ENCODE measurements around the gene AMN. TPM values are rescaled to one million over a fixed set of nuclear protein-coding genes. Genes with fewer than 3 reads are reported as not detected.

The AMN gene
- total and polyA plus RNA-seq, 9 of the 15 experiments (the other 6 are each of a cell fraction or from before 2014, with no cell fraction given): 0.04 to 0.14 TPM; not detected in 7

DNA sequence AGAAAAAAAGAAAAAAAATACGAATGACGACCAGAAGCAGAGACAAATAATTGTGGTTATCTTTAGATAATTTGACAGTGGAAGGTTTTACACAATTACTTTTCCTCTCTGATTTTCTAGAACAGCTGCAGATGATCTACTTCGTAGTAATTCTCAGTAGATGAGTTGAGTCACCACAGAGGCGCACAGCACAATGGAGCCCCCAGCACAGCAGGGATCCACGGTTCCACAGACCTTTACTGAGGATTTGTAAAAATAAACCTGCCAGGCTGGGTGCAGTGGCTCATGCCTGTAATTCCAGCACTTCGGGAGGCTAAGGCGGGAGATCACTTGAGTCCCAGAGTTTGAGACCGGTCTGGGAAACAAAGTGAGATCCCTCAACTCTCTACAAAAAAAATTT, 29.3 kb downstream of the AMN start:
- Histone ChIP-seq H3K9me3 (replicated peaks; ENCODE audit: control insufficient read depth, insufficient read depth, low read depth, low read length) (no peaks in the 10 kb centered on the region), H3K9ac (ENCODE audit: insufficient read depth in 1 of 2, low read depth in 2 of 2, low read length in 2 of 2) (no peak overlapping the region), H3K27me3 (ENCODE audit: control insufficient read depth in 2 of 2, insufficient read depth in 2 of 2, low read length in 2 of 2) (no peaks in the 10 kb centered on the region), H3K36me3 (ENCODE audit: control insufficient read depth, insufficient read depth, low read length) (peaks cover 26% of the 10 kb centered on the region; the same call in 1 of the 3 replicates), H3K4me3 (no peak overlapping the region), H2AFZ (ENCODE audit: low read depth, low read length) (no peak overlapping the region), H3K27ac (ENCODE audit: extremely low read depth, low read depth, low read length) (no peak overlapping the region), H3K4me2 (ENCODE audit: insufficient read depth, low read length) (no peak overlapping the region), H3K79me2 (ENCODE audit: control insufficient read depth, insufficient read depth, low read length) (no peaks in the 10 kb centered on the region), H3K9me1 (ENCODE audit: control insufficient read depth, insufficient read depth, low read length) (no peaks in the 10 kb centered on the region), H4K20me1 (replicated peaks; ENCODE audit: control insufficient read depth, insufficient read depth, low read length) (no peaks in the 10 kb centered on the region), H3K4me1 (replicated peaks in 1 of 2; ENCODE audit: control insufficient read depth in 2 of 2, insufficient read depth in 2 of 2, low read length in 2 of 2) (peaks cover 0 to 10% of the 10 kb centered on the region in 2 experiments; a peak in 2 of 5 replicates)
- 64% methylated on average over 8 of the region's 8 CpGs for WGBS (ENCODE audit: insufficient coverage, low coverage, missing lambda C conversion rate)
- in situ Hi-C loops (cut with MboI) (no loop called here), intact Hi-C loops (cut with micrococcal nuclease) (no loop called here)
- TF ChIP-seq TAL1 (IDR thresholded peaks at IDR 0.05): no peak
- TF ChIP-seq SMC3 (conservative IDR thresholded peaks at IDR 0.05; ENCODE audit: insufficient read depth, low read depth, low read length): no peak
- no peak for TF ChIP-seq HNRNPH1 (optimal IDR thresholded peaks at IDR 0.05; ENCODE audit: low read depth, low read length)
- TF ChIP-seq THRAP3 (IDR thresholded peaks at IDR 0.05; ENCODE audit: borderline replicate concordance): no peak
- no peak for TF ChIP-seq ZNF197 (CRISPR knock-in tag; IDR thresholded peaks at IDR 0.05; ENCODE audit: low read depth)
- TF ChIP-seq TCF7L2 (IDR thresholded peaks at IDR 0.05; ENCODE audit: low read depth, low read length): no peak
- no peak for TF ChIP-seq C11orf30 (IDR thresholded peaks at IDR 0.05; ENCODE audit: low read depth)
- no peak for TF ChIP-seq RFX7 (CRISPR knock-in tag; IDR thresholded peaks at IDR 0.05)
- TF ChIP-seq CSDE1 (IDR thresholded peaks at IDR 0.05): no peak
- TF ChIP-seq ZNF717 (CRISPR knock-in tag; IDR thresholded peaks at IDR 0.05): no peak
- no peak for TF ChIP-seq MEIS2 (IDR thresholded peaks at IDR 0.05; ENCODE audit: partially characterized antibody)
- FAIRE-seq (no peak), ATAC-seq (no peak), DNase-seq (ENCODE audit: extremely low read depth in 1 of 4, low spot score in 3 of 4) (no peak)
- POLR2A ChIA-PET: no interaction called here
- BruUV-seq (replicated peaks): no TSS peak
- CTCF ChIA-PET (ENCODE audit: low intra/inter-chr PET ratio): no interaction called here
